Measurements from ENCODE around the gene DOCK9.

The DOCK9 gene

GRCh38 chr13:98879127-98879520, 98.7 kb downstream of the DOCK9 start:
- DNase-seq = no peak

GRCh38 chr13:98878486-98879126, 99.3 kb downstream of the DOCK9 start:
- no peak for DNase-seq

GRCh38 chr13:98877936-98878335, 99.9 kb downstream of the DOCK9 start:
- no peak for DNase-seq

- no peak for DNase-seq
Observed at GRCh38 chr13:98877466-98877865, 100.4 kb downstream of the DOCK9 start.

- DNase-seq = no peak
Observed at GRCh38 chr13:98875146-98875729, 102.6 kb downstream of the DOCK9 start.

GRCh38 chr13:98874029-98874397, 103.9 kb downstream of the DOCK9 start:
- no peak for DNase-seq

GRCh38 chr13:98873377-98874028, 104.4 kb downstream of the DOCK9 start:
- DNase-seq = no peak

GRCh38 chr13:98871727-98872126, 106.1 kb downstream of the DOCK9 start:
- no peak for DNase-seq

GRCh38 chr13:98869408-98870090, 108.3 kb downstream of the DOCK9 start:
- DNase-seq = no peak

GRCh38 chr13:98868932-98869331, 108.9 kb downstream of the DOCK9 start:
- no peak for DNase-seq

GRCh38 chr13:98866882-98867281, 111.0 kb downstream of the DOCK9 start:
- DNase-seq = no peak

- DNase-seq = no peak
Observed at GRCh38 chr13:98860491-98860890, 117.4 kb downstream of the DOCK9 start.

GRCh38 chr13:98858191-98858590, 119.7 kb downstream of the DOCK9 start:
- DNase-seq = no peak

GRCh38 chr13:98856983-98857382, 120.9 kb downstream of the DOCK9 start:
- DNase-seq = no peak

GRCh38 chr13:98854448-98854847, 123.4 kb downstream of the DOCK9 start:
- DNase-seq = no peak

- DNase-seq = peak; percentile 37
Observed at GRCh38 chr13:98853771-98854221, 124.1 kb downstream of the DOCK9 start.

- no peak for DNase-seq
Observed at GRCh38 chr13:98851276-98851675, 126.6 kb downstream of the DOCK9 start.

- DNase-seq = peak; percentile 58
Observed at GRCh38 chr13:98848746-98849145, 129.1 kb downstream of the DOCK9 start.

GRCh38 chr13:98847780-98848179, 130.1 kb downstream of the DOCK9 start:
- DNase-seq = peak; percentile 18

GRCh38 chr13:98846986-98847385, 130.9 kb downstream of the DOCK9 start:
- DNase-seq = no peak

GRCh38 chr13:98846521-98846920, 131.3 kb downstream of the DOCK9 start:
- no peak for DNase-seq

GRCh38 chr13:98845742-98846141, 132.1 kb downstream of the DOCK9 start:
- no peak for DNase-seq

GRCh38 chr13:98844021-98844420, 133.8 kb downstream of the DOCK9 start:
- DNase-seq = no peak

- no peak for DNase-seq
Observed at GRCh38 chr13:98843482-98843877, 134.4 kb downstream of the DOCK9 start.
